Left colon (tissue), 2 donors: ENCODE measurements around the gene ABTB2. TPM values are rescaled to one million over a fixed set of nuclear protein-coding genes. Genes with fewer than 3 reads are reported as not detected.

Experiments used
- ATAC-seq: fragments of 200-7000 bp; cut with Tn5 transposase; one replicate; pipeline ENCODE4 v1.9.1; 2020; ENCODE audit warnings: mild to moderate bottlenecking, moderate library complexity
- DNase-seq, 2 donors: peaks; one replicate each; pipeline ENCODE4 v3.0.0-alpha.2; 2020
- intact Hi-C, 2 donors: fragments of 100-400 bp; cut with DNase I in 1 of 2; cut with micrococcal nuclease in 1 of 2; formaldehyde crosslinking; loops; one replicate each; pipeline versions ENCODE4 v1.11.2 to v1.14.0; 2022; cut with DNase I, micrococcal nuclease
- total RNA-seq, 2 donors: library from RNA; stranded (reverse); fragmentation: NEBNext Ultra II Directional; extraction: Animal tissue kit (Norgen Biotek cat#: 25700); gene quantifications; one replicate each; pipeline ENCODE4 v1.2.1, GENCODE V29; 2021
- donor health status: DM: no; HTN: no; CAD: no.
- donor health status: DM: yes; HTN: yes; CAD: no.

ABTB2 gene
- total RNA-seq, 2 donors from 2014 or later: 16.5 to 16.6 TPM

- DNase-seq (no peak), ATAC-seq (no peak)
- intact Hi-C loops: no loop called here
These were observed 55.5 kb downstream of the ABTB2 start for GRCh38 chr11:34302046-34302921.

DNA sequence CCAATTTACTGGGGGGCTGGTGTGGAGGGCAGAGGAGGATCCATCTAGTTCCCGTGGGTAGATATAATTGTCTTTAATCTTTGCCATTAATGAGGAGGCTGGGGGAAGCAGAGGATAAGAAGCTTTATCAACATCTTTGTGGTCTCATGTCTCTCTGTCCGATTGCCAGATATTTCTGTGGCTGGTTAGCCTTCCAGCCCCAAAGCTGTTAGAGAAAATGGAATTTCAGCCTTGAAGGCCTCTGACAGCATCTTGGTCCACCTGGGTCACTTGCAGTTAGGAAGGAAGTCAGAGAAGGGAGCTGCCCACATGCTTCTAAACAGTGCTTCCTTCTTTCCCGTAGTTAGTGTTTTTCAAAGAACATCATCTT lies 56.9 kb downstream of the ABTB2 start:
- ATAC-seq (no peak), DNase-seq (no peak)
- intact Hi-C loops: no loop called here

DNA sequence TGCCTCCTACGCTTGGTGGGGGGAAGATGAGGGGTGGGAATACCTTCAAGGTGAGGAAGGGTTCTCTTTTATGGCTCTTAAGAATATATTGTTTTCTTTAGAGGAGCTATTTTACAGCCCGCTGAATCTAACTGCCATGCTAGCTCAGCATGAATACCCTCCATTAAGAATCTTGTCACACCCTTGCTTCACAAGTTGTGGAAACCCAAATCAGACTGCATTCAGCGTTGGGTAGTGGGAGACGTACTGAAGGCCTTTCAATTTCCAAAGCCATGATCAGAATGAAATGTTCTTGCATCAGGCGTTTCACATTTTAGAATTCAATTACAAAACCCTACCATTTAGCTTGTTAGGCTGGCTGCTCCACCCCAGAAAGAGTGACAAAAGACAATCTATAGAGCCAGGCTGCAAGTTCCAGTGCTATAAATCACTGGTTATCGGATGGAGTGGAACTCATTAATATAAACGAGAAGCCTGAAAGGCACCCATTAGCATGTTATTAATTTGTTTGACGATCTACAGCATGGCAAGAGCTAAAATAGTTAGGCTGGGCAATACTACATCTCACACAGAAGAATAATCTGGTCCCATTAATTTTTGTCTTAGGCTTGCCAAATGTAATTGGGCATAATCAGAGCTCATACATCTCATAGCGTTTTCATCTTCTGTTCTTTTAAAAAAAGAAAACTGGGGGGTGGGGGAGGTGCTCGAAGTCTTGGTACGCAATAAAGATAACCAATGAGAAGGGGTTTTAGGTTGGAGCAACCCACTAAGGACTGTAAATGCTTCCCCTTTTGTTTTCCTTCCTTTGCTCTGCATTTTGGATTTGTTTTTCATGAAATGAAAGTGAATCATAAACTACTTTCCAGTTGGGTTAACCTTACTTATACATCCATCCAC lies 57.5 kb downstream of the ABTB2 start:
- ATAC-seq (no peak), DNase-seq (no peak)
- intact Hi-C loops: no loop called here

GRCh38 chr11:34299284-34299972 lies 58.4 kb downstream of the ABTB2 start:
- no peak for DNase-seq
- intact Hi-C loops: no loop called here
- ATAC-seq: no peak

- no peak for ATAC-seq
- DNase-seq: no peak
- intact Hi-C loops: no loop called here
These were observed 58.9 kb downstream of the ABTB2 start for GRCh38 chr11:34298871-34299270.

DNA sequence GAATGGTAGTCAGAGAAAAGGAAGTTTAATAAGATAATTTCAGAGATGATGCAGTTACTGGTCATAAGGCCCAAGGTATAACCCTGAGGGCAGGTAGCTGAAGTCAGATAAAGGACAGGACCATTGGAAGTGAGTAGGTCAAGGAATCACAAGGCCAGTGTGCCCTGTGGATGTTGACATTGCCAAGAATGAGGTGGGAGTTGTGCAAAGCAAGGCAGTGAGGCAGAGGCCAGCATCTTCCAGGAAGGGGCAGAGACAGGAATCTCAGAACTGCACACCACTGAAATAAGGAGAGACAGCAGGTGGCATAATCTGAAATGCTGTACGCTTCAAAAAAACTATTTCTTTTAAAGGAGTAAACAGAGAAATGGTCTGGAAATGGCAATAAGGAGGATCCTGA lies 61.4 kb downstream of the ABTB2 start:
- ATAC-seq (no peak), DNase-seq (no peak)
- intact Hi-C loops: no loop called here

- ATAC-seq: no peak
- no peak for DNase-seq
These were observed 65.3 kb downstream of the ABTB2 start for GRCh38 chr11:34292546-34292945.

DNA sequence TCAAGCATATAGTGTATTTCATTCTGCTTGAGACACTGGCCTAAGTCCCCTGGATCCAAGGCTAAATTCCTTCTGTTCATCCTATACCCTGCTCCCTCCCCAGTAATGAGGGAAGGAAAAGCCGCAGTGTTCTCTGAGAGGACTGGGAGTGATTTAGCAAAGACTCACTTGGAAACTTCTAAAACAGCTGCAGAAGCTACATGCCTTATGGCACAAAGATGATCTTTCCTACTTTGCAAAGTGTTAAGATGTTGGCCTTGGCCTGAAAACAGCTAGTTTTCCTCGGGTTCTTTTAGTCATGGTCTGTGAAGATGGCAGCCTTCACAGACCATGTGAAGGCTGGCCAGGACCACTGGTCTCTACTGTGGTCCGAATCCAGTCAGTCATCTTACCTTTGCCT lies 65.7 kb downstream of the ABTB2 start:
- ATAC-seq (no peak), DNase-seq (no peak)
- intact Hi-C loops: no loop called here

More at GRCh38 chr11:34292546-34292945, 65.3 kb downstream of the ABTB2 start:
- intact Hi-C loops: no loop called here

- DNase-seq (no peak), ATAC-seq (no peak)
- intact Hi-C loops: no loop called here
These were observed 66.9 kb downstream of the ABTB2 start for GRCh38 chr11:34290926-34291325.

- ATAC-seq: no peak
These were observed 69.3 kb downstream of the ABTB2 start for GRCh38 chr11:34288492-34288891.

GRCh38 chr11:34284811-34285481 lies 72.9 kb downstream of the ABTB2 start:
- intact Hi-C loops: no loop called here
- DNase-seq (no peak), ATAC-seq (no peak)

More at GRCh38 chr11:34288492-34288891, 69.3 kb downstream of the ABTB2 start:
- no peak for DNase-seq
- intact Hi-C loops: no loop called here

- intact Hi-C loops: no loop called here
- ATAC-seq (no peak), DNase-seq (no peak)
These were observed 73.7 kb downstream of the ABTB2 start for GRCh38 chr11:34284156-34284555.

DNA sequence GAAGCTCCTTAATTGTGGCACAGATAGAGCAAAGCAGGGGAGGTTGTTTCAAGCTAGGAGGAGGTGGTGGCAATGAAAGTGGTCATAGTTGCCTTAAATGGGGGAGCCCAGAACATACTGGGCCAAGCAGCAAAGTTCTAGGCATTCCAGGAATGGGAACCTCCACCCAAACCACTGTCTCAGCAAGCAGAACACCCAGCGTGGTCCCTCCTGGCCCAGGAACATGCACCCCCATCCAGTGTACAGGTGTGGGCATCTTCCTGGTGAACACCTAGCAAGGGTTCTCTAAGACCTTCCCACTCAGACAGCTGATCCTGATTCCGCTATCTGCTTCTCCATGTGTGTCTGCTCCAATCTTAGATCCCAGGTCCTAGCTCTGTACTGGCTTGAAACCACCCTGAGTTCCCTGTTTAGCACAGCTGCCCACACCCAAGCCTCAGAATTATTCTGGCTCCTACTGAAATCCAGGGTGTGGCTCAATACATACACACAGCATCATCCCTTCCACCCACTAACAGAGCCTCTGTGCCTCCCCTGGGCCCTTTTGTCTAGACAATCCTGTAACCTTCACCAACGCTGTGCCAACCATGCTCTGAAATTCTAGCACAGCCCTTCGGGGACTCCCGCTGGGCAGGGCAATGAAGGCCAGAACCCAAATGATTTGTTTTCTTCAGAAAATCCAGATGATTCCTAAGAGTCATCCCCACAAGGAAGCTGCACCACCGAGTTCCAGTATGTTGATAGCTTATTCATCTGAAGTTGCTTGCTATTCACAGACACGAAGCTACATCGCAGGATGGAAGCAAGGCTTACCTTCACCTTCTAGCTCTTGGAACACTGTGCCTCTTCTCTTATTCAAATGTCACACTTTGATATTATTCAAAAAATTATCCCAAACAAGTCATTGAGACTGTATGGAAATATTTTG lies 76.6 kb downstream of the ABTB2 start:
- intact Hi-C loops: no loop called here
- DNase-seq (no peak), ATAC-seq (peak; percentile 37)

DNA sequence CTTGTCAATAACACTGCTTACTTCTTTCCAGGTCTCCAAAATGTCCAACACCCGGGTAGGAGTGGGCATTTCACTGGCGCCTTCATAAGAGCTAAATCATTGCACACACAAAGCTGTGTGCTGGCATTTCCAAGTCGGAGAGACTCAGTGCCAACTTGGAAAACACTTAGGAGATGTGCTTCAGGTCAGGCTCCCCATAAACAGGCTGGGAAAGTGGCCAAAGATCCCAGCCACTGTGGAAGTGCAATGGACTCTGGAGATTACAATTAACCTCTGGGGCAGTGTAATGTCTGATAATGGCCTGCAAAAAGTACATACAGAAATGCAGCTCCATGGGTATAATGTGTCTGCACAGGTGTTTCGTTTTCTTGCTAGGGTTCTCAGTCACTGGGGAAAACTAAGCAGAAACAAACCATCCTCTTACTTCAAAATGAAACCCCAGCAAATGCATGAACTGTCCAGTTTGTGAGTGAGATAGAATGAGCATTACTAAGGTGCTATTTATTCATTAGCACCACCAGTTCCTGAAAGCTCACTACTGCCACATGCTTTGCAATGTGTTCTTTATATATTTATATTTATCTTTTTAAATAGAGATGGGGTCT lies 79.0 kb downstream of the ABTB2 start:
- ATAC-seq (peak; percentile 49), DNase-seq (no peak)
- intact Hi-C loops: no loop called here

DNA sequence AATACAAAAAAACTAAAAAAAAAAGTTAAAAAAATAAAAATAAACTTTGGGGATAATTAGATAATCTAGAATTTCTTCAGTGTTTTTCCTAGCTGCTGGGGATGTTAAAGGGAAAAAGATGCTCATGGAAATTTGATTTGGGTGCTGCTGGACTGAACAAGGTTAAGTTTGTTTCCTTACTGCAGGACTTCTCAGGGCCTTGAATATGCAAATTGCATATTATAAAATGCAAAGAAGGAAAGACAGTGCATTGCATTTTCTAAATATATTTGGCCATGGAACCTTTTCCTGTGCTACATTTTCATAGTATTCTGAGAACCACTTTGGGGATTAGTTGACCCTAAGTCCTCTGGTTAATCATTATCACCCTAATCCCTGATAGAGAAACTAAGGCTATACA lies 79.6 kb downstream of the ABTB2 start:
- ATAC-seq: no peak
- no peak for DNase-seq
- intact Hi-C loops: no loop called here

GRCh38 chr11:34277171-34277570 lies 80.6 kb downstream of the ABTB2 start:
- intact Hi-C loops: no loop called here
- ATAC-seq (no peak), DNase-seq (no peak)

GRCh38 chr11:34276352-34276864 lies 81.4 kb downstream of the ABTB2 start:
- DNase-seq: no peak
- no peak for ATAC-seq
- intact Hi-C loops: no loop called here
